ENCODE data around the gene KLHL8.
A peak's percentile ranks its signal among the peaks of the same experiment; 100 is the strongest.
"Not testable (repeated sequence)": the region's sequence is repeated elsewhere in the genome, so short reads cannot be mapped to it uniquely, and the experiment has no call there.

Gene KLHL8

DNA sequence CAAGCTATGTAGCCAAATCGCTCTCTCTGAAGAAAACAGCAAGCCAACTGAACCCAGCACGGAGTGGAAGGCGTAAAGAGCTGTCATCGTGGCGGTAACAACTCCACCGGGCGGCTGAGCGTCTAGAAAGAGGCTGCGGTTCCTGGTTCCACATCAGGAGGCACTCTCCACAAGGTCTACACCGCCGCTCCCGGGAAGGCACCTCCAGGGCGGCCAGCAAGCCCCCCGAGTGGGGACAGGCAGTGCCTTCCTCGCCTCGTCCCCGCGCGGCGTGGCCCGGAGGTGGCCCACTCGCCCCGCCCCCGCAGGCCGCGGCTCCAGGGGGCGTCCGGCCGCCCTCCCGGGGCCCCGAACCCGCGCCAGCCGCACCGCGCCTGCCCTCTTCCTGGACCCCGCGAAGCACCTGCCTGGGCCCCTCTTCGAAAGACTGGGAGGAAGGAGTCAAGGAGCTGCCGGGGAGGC is 755 bp downstream of the KLHL8 start:
- Histone ChIP-seq H3K4me3 (ENCODE audit: low read length) (peak overlapping the region; percentile 68), H2AFZ (ENCODE audit: low read depth, low read length) (peak overlapping the region; percentile 90), H3K36me3 (ENCODE audit: insufficient read depth, low read length) (no peaks in the 10 kb centered on the region), H3K27me3 (ENCODE audit: insufficient read depth, low read length) (no peaks in the 10 kb centered on the region), H3K4me1 (ENCODE audit: insufficient read depth, low read length) (peaks cover 3% of the 10 kb centered on the region), H3K9me3 (ENCODE audit: low read length) (no peaks in the 10 kb centered on the region)

DNA sequence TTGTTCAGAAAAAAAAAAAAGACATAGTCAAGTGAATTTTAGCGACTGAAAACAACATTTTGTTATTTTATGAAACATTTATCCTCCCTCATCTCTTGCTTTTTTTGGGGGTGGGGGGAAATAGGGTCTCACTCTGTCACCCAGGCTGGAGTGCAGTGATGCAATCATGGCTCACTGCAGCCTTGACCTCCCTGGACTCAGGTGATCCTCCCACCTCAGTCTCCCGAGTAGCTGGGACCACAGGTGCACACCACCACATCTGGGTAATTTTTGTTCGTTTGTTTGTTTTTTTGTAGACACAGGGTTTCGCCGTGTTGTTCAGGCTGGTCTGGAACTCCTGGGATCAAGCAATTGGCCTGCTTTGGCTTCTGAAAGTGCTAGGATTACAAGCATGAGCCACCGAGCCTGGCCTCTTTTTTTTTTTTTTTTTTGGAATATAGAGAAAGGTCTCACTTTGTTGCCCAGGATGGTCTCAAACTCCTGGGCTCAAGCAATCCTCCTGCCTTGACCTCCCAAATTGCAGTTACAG is 3.1 kb downstream of the KLHL8 start:
- not testable (repeated sequence) for H3K36me3 ChIP-seq (ENCODE audit: insufficient read depth, low read length); H3K9me3 ChIP-seq (ENCODE audit: low read length)

DNA sequence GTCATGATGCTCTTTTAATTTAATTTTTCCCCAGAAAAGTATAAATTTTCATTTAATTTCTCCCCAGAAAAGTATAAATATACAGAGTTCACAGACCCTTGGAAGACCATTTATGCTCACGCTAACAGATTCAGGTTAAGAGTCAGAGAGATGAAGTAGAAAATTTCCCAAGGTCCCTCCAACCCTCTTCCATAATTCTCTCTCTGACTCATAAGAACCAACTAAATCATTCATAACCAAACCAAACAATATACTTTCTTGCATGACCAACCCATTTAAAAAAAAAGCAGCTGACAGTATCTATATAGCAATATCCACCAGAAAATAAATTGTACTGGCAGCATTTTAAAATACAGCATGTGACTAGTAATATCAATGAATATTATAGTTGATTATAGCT is 3.9 kb downstream of the KLHL8 start:
- Histone ChIP-seq H3K27me3 (ENCODE audit: insufficient read depth, low read length) (no peaks in the 10 kb centered on the region), H2AFZ (ENCODE audit: low read depth, low read length) (no peak overlapping the region), H3K4me3 (ENCODE audit: low read length) (no peak overlapping the region), H3K9me3 (ENCODE audit: low read length) (peaks cover 2% of the 10 kb centered on the region), H3K4me1 (ENCODE audit: insufficient read depth, low read length) (peaks cover 3% of the 10 kb centered on the region), H3K36me3 (ENCODE audit: insufficient read depth, low read length) (no peaks in the 10 kb centered on the region)

More for the DNA sequence above, 3.1 kb downstream of the KLHL8 start:
- not testable (repeated sequence) for H2AFZ ChIP-seq (ENCODE audit: low read depth, low read length); H3K27me3 ChIP-seq (ENCODE audit: insufficient read depth, low read length); H3K4me1 ChIP-seq (ENCODE audit: insufficient read depth, low read length); H3K4me3 ChIP-seq (ENCODE audit: low read length)

DNA sequence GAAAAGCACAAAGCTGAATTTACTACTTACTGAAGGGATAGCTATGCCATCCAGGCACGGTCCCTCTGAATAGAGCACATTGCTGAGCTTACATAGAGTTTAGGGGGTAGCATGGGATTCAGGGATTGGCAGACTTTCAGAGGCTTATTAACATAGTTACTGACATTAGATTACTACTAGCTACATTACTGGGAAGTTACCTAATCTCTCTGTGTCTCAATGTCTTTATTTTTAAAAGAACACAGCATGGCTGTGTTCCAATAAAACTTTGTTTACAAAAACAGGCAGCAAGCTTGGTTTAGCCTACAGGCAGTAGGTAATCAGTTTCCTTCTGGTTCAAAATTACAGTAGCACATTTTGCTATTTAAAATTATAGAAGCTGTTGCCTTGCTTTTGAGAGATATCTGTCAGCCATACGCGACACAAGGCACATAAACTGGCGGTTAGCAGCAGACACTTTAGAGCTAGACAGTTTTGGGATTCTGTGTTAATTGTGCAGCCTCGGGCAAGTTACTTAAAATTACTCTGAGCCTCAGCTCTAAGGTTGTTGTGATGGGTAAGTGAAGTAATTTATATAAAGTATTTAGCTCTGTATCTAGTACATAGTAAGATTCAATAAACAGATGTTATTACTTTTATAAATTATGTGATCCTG is 6.9 kb downstream of the KLHL8 start:
- no peak overlapping the region for H3K4me3 ChIP-seq (ENCODE audit: low read length)
- H3K27me3 ChIP-seq (ENCODE audit: insufficient read depth, low read length), result no peaks in the 10 kb centered on the region
- no peaks in the 10 kb centered on the region for H3K36me3 ChIP-seq (ENCODE audit: insufficient read depth, low read length)

DNA sequence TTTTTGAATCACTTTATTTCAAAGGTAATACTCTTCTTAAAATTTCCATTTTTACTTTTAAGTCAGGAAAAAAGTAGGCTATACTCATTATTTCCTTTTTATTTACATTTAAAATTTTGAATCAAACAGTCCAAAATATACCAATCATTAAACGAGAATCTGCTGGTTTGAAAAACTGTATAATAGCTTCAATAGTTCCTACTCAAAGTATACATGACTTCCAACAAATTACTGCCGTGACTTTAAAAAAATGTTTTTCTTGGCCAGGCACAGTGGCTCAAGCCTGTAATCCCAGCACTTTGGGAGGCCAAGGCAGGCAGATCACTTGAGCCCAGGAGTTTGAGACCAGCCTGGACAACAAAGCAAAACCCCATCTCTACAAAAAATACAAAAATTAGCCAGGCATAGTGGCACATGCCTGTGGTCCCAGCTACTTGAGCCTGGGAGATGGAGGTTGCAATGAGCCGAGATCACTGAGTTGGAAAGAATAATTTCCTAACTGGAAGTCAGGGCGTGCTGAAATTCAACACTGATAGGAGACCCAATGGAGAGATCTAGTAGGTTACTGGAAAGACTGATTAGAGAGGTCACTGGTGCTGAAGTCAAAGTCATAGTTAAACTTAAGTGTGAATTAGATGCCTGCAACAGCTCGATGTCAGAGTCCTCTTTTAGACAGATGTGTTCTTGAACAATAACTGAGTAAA is 9.0 kb downstream of the KLHL8 start:
- H3K4me1 ChIP-seq (ENCODE audit: insufficient read depth, low read length), result no peaks in the 10 kb centered on the region
- no peaks in the 10 kb centered on the region for H3K36me3 ChIP-seq (ENCODE audit: insufficient read depth, low read length)
- no peaks in the 10 kb centered on the region for H3K27me3 ChIP-seq (ENCODE audit: insufficient read depth, low read length)
- no peak overlapping the region for H2AFZ ChIP-seq (ENCODE audit: low read depth, low read length)
- no peak overlapping the region for H3K4me3 ChIP-seq (ENCODE audit: low read length)
- peaks cover 6% of the 10 kb centered on the region for H3K9me3 ChIP-seq (ENCODE audit: low read length)

More for the DNA sequence above, 6.9 kb downstream of the KLHL8 start:
- H2AFZ ChIP-seq (ENCODE audit: low read depth, low read length), result no peak overlapping the region
- H3K4me1 ChIP-seq (ENCODE audit: insufficient read depth, low read length), result no peaks in the 10 kb centered on the region
- peaks cover 2% of the 10 kb centered on the region for H3K9me3 ChIP-seq (ENCODE audit: low read length)

DNA sequence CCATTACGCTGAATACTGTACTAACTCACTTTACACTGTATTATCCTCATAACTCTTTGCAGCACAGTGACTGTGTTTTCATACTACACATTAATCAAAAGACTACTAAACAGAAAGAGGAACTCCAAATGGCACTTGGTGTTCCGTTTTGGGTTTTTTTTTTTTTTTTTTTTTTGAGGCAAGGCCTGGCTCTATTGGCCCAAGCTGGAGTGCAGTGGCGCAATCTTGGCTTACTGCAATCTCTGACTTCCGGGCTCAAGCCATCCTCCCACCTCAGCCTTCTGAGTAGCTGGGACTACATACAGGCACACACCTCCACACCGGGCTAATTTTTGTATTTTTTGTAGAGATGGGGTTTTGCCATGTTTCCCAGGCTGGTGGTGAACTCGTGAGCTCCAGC is 10.7 kb downstream of the KLHL8 start:
- Histone ChIP-seq H2AFZ (ENCODE audit: low read depth, low read length) (no peak overlapping the region), H3K4me1 (ENCODE audit: insufficient read depth, low read length) (no peaks in the 10 kb centered on the region), H3K36me3 (ENCODE audit: insufficient read depth, low read length) (no peaks in the 10 kb centered on the region), H3K4me3 (ENCODE audit: low read length) (no peak overlapping the region), H3K9me3 (ENCODE audit: low read length) (peaks cover 6% of the 10 kb centered on the region), H3K27me3 (ENCODE audit: insufficient read depth, low read length) (no peaks in the 10 kb centered on the region)

DNA sequence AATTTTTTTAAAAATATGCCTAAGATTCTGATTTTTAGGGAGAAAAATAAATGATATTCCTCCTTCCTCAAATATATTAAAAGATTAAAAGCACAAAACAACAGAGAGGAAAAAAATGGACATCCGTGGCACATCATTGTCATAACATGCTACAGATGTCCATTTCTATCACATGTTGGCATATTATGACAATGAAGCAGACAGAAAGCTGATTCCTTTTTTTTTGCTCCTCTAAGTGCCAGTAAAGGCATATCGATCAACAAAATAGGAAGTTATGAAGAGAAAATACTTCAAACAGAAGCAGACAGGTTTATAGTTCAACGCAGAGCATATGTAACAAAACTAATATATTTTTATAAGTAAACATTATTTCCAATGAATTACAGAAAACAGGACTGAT is 11.2 kb downstream of the KLHL8 start:
- H2AFZ ChIP-seq (ENCODE audit: low read depth, low read length), result no peak overlapping the region
- no peaks in the 10 kb centered on the region for H3K4me1 ChIP-seq (ENCODE audit: insufficient read depth, low read length)
- no peak overlapping the region for H3K4me3 ChIP-seq (ENCODE audit: low read length)
- H3K27me3 ChIP-seq (ENCODE audit: insufficient read depth, low read length), result no peaks in the 10 kb centered on the region
- no peaks in the 10 kb centered on the region for H3K36me3 ChIP-seq (ENCODE audit: insufficient read depth, low read length)
- H3K9me3 ChIP-seq (ENCODE audit: low read length), result peaks cover 6% of the 10 kb centered on the region

DNA sequence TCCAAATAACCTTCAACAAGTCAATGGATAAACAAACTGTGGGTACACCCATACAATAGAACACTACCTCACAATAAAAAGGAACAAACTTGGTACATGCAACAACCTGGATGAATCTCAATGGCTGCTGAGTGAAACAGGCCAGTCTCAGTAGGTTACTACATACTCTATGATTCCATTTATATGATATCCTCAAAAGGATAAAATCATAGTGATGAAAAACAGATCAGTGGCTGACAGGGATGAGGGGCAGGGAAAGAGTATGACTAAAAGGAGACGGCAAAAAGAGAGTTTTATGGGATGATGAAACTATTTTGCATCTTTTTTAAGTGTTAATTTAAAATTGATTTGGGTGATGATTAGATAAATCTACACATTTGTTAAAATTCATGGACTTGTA is 15.9 kb downstream of the KLHL8 start:
- no peaks in the 10 kb centered on the region for H3K36me3 ChIP-seq (ENCODE audit: insufficient read depth, low read length)
- no peaks in the 10 kb centered on the region for H3K27me3 ChIP-seq (ENCODE audit: insufficient read depth, low read length)
- H3K4me3 ChIP-seq (ENCODE audit: low read length), result no peak overlapping the region
- H2AFZ ChIP-seq (ENCODE audit: low read depth, low read length), result no peak overlapping the region
- no peaks in the 10 kb centered on the region for H3K4me1 ChIP-seq (ENCODE audit: insufficient read depth, low read length)
- H3K9me3 ChIP-seq (ENCODE audit: low read length), result peaks cover 6% of the 10 kb centered on the region

DNA sequence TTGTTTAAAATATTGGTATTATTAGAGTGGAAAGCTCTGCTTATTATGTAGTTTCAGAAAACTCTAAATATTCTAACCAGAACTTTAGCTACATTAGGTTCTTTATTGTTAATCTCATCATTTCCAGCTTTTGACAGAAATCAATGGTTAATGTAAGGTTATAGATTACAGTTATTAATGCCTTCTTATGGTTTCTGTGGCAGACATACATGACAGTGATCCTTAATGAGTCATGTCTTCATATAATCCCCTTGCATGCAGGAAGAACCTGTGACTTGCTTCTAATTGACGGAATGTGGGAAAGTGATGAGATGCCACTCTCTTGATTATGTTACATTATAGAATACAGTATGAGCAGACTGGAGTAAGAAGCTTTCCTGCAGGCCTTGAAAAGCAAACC is 23.5 kb downstream of the KLHL8 start:
- no peaks in the 10 kb centered on the region for H3K9me3 ChIP-seq (ENCODE audit: low read length)
- H3K4me3 ChIP-seq (ENCODE audit: low read length), result no peak overlapping the region
- no peaks in the 10 kb centered on the region for H3K4me1 ChIP-seq (ENCODE audit: insufficient read depth, low read length)
- no peaks in the 10 kb centered on the region for H3K36me3 ChIP-seq (ENCODE audit: insufficient read depth, low read length)
- no peaks in the 10 kb centered on the region for H3K27me3 ChIP-seq (ENCODE audit: insufficient read depth, low read length)
- no peak overlapping the region for H2AFZ ChIP-seq (ENCODE audit: low read depth, low read length)

DNA sequence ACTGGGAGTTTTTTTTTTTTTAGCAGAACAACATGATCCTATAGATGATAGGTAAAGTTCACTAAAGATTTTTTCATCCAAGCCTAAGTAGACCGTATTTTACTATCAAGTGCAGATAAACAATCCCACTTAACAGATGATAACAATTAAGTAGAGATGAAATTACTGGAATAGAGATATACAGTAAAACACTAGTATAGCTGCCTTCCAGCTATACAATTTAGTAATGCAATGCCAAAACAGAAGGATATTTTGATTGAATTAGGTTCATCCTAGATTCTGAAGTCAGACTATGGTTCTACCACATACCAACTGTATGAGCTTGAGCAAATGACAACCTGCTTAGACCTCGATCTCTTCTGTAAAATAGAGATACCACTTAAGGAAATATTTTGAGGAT is 24.3 kb downstream of the KLHL8 start:
- Histone ChIP-seq H3K4me3 (ENCODE audit: low read length) (no peak overlapping the region), H3K27me3 (ENCODE audit: insufficient read depth, low read length) (no peaks in the 10 kb centered on the region), H3K4me1 (ENCODE audit: insufficient read depth, low read length) (no peaks in the 10 kb centered on the region), H3K36me3 (ENCODE audit: insufficient read depth, low read length) (no peaks in the 10 kb centered on the region), H3K9me3 (ENCODE audit: low read length) (no peaks in the 10 kb centered on the region), H2AFZ (ENCODE audit: low read depth, low read length) (no peak overlapping the region)

DNA sequence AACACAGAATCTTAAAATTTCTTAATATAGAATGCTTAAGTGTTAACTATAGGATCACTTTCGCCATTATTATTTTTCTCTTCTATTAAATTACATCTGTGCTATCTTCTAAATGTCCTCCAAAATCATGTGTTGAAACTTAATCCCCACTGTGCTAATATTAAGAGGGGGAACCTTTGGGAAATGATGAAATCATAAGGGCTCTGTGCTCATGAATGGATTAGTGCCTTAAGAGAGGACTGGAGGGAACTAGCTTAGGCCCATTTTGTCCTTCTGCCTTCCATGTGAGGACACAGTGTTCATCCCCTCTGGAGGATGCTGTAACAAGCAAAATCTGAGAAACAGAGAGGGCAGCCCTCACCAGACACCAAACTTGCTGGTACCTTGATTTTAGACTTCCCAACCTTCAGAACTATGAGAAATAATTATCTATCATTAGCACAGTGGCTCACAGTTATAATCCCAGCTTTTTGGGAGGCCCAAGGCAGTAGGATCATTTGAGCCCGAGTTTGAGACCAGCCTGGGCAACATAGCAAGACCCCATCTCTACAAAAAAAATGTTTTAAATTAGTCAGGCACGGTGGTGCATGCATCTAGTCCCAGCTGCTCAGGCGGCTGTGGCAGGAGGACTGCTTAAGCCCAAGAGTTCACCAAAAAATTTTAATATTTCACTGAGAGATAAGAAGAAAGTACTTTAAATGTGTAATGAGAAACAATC is 26.3 kb downstream of the KLHL8 start:
- H3K9me3 ChIP-seq (ENCODE audit: low read length), result no peaks in the 10 kb centered on the region
- H3K4me3 ChIP-seq (ENCODE audit: low read length), result no peak overlapping the region
- H3K36me3 ChIP-seq (ENCODE audit: insufficient read depth, low read length), result no peaks in the 10 kb centered on the region
- no peaks in the 10 kb centered on the region for H3K4me1 ChIP-seq (ENCODE audit: insufficient read depth, low read length)
- no peak overlapping the region for H2AFZ ChIP-seq (ENCODE audit: low read depth, low read length)
- H3K27me3 ChIP-seq (ENCODE audit: insufficient read depth, low read length), result no peaks in the 10 kb centered on the region

DNA sequence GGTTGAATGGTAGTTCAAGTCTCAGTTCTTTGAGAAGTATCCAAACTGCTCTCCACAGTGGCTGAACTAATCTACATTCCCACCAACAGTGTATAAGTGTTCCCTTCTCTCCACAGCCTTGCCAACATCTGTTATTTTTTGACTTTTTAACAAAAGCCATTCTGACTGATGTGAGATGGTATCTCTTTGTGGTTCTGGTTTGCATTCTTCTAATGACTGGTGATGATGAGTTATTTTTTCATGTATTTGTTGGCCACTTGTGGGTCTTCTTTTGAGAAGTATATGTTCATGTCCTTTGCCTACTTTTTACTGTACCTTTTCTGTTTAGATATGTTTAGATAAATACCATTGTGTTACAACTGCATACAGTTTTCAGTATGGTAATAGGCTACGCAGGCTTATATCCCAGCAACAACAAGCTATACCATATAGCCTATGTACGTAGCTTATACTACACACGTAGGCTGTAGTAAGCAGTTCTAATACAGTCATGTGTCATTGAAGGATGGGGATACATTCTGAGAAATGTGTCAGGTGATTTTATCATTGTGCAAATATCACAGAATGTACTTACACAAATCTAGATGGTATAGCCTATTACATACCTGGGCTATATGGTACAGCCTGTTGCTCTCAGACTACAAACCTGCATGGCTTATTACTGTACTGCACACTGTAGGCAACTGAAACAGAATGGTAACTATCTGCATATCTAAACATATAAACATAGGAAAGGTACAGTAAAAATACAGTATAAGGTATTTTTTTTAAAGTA is 28.1 kb downstream of the KLHL8 start:
- no peaks in the 10 kb centered on the region for H3K9me3 ChIP-seq (ENCODE audit: low read length)
- H2AFZ ChIP-seq (ENCODE audit: low read depth, low read length), result no peak overlapping the region
- H3K4me3 ChIP-seq (ENCODE audit: low read length), result no peak overlapping the region
- no peaks in the 10 kb centered on the region for H3K36me3 ChIP-seq (ENCODE audit: insufficient read depth, low read length)
- no peaks in the 10 kb centered on the region for H3K27me3 ChIP-seq (ENCODE audit: insufficient read depth, low read length)
- no peaks in the 10 kb centered on the region for H3K4me1 ChIP-seq (ENCODE audit: insufficient read depth, low read length)

Measured in neuron (in vitro differentiated cells).